GM19239 (cell line): Measurements from ENCODE around the gene SPAG16.
"Not testable (repeated sequence)": the region's sequence is repeated elsewhere in the genome, so short reads cannot be mapped to it uniquely, and the experiment has no call there.

Experiments used
- DNase-seq: peaks from one replicate; pipeline ENCODE4 v3.0.0; 2011; ENCODE audit warnings: low spot score; ENCODE audit not compliant: insufficient read length
- FAIRE-seq: peaks from 2 replicates; lab custom pipeline; 2011; peaks lifted over from hg19 to GRCh38; lab: Jason Lieb, UNC

The SPAG16 gene

DNA sequence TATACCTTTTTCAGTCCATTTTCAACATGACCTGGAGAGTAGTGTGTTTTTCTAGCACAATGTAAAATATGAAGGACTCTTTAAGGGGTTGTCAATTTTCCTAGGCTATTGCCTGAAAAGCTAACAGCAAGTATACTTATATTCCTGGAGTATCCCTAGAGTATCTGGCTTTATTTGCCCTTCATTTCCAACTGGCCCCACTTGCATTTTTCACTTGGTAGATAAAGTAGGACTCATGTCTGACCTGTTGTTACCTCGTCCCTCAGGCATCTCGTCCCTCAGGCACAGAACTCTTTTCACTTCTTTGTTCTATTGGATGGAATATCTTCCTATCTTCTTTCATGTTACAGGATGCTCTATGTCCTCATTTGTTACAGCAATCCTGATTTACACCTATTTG lies 69.2 kb downstream of the SPAG16 start:
- FAIRE-seq (no peak), DNase-seq (no peak)

DNA sequence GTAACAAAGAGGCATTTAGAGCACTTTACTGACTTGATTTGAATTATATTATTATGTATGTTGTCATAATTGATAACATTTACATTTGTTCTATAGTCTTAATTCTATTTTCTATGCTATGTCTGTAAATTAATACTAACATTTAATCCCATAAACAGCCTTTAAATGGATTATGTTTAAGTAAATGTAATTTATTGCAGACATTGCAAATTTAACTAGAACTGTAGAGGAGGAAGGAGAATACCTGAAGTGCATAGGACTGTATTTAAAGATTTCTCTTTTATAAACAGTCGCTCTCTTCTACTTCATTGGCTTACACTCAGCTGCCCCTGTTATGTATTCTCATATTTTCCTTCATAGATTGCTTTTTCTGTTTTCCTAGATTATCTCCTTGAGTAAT lies 92.4 kb downstream of the SPAG16 start:
- DNase-seq, result no peak
- FAIRE-seq, result no peak

DNA sequence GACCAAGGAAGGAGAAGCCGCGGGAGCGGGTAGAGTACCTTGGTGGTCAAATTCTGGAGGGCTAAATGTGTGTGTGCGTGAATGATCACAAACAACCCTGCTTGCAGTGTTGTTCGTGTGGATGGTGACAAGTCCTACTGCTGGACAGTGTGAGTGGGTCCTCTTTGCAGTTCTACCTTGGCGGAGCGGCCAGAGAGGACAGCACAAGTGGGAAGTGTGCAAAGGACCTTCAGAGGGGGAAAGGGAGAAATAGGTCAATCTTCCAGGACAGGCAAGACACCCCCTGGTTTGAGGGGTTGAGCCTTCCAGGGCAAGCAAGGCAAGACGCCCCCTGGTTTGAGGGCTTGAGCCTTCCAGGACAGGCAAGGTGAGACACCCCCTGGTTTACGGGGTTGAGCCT lies 122.8 kb downstream of the SPAG16 start:
- not testable (repeated sequence) for DNase-seq, FAIRE-seq

DNA sequence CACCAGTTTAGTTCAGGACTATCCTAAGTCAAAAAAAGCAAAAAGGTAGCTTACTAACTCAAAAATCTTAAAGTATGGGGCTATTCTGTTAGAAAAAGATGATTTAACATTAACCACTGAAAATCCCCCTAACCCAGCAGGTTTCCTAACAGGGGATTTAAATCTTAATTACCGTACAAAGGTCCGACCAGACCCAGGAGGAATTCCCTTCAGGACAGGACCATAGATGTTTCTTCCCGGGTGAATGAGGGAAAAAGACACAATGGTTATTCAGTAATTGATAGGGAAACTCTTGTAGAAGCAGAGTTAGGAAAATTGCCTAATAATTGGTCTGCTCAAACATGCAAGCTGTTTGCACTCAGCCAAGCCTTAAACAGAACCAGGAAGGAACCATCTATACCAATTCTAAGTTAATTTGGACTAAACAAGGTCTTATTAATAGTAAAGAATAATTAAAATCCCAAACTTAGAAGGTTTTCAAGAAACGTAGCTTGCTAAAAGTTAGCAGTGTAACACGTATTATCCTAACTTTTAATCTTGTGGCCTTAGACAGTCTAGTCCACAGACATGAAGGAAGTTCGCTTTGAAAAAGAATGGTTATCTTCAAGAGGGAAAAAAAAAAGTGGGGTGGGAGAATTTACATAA lies 124.3 kb downstream of the SPAG16 start:
- FAIRE-seq, DNase-seq: not testable (repeated sequence)

DNA sequence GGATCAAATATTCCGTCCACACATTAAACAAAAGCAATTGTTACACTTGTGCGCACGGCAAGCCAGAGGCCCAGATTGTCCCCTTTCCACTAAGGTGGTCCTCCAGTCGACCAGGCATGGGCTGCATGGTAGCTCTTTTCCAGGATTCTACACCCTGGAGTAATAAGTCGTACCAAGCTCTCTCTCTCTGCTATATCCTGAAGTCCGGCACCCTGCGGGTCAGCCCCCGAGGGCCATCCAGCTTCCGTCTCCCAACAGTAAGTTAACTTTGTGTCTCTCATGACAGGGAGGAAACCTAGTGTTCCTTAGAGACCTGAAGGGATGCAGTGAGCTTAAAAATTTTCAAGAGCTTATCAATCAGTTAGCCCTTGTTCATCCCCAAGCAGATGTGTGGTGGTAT lies 126.4 kb downstream of the SPAG16 start:
- FAIRE-seq, DNase-seq: not testable (repeated sequence)

DNA sequence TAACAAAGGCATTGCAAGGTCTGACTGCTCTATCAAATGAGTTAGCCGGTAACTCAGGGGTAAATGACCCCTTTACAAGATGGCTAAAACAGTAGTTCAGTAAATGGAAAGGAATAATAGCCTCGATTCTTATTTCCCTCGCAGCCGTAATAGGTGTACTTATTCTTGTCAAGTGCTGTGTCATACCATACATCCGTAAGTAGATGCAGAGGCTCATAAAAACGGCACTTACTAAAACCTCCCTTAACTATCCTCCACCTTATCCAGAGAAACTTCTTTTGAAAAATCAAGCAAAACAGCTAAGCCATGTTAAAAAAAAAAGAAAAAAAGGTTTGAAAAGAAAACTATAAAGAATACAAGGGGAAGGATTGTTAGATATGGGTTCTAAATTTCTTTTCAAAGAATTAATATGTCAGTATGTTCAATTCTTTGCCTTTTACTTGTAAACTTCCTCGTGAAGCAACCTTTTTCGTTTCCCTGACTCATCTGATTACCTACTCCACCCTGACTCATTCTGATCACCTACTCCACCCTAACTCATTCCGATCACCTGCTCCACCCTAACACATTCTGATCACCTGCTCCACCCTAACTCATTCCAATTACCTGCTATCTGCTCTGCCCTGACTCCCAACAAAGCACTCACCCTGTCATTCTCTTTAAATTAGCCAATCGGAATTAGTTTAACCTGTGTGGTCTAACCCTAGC lies 127.5 kb downstream of the SPAG16 start:
- FAIRE-seq (no peak), DNase-seq (no peak)

DNA sequence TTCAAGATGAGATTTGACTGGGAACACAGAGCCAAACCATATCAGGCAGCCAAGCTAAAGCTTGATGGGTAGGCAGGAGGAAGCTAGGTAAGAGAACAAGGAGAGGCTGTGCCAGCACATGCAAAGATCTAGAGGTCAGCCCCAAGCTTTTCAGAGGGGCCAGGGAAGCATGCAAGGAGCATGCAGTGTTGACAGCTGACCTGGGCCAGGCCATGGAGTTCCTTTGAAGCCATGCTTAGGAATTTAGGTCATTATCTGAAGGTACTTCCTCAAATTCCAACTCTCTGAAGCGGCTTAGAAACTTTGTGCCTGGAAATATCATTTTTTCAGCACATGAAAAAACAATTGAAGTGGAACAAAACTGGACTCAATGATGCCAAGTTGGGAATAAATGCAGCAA lies 130.8 kb downstream of the SPAG16 start:
- FAIRE-seq, result no peak
- no peak for DNase-seq

DNA sequence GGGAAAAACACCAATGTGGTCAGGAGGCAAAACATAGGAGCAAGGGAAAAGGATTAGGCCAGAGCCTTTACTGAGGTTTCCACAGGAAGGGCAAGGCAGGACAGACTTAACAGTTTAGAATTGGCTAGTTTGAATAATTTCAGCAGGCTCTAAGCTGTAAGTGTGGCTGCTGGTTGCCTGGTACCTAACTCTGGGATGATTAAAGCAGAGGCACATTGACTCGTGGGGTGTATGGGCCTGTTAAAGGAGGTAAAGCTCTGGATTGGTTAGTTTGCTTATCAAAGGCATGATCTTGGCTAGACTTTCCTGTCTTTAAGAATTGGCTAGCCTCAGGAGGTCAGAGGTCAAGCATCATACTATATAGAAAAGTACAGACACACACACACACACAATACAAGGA lies 132.6 kb downstream of the SPAG16 start:
- no peak for DNase-seq
- no peak for FAIRE-seq

DNA sequence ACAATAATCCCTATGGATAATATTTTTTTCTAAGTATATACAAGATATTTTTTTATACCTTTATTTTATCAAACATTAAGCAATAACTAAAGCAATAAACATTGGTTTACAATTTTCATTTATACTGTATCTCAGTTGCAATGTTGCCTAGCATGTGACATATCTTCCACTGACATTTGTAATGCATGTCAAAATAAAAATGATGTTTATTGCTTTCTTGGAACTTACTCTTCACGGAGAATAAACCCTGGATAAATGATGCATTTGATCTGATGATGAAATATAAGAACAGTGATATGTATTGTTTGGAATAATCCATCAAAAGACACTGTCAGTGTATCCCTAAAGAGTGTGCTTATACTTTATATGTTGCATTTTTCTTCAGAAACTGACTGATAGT lies 135.7 kb downstream of the SPAG16 start:
- no peak for DNase-seq
- no peak for FAIRE-seq

DNA sequence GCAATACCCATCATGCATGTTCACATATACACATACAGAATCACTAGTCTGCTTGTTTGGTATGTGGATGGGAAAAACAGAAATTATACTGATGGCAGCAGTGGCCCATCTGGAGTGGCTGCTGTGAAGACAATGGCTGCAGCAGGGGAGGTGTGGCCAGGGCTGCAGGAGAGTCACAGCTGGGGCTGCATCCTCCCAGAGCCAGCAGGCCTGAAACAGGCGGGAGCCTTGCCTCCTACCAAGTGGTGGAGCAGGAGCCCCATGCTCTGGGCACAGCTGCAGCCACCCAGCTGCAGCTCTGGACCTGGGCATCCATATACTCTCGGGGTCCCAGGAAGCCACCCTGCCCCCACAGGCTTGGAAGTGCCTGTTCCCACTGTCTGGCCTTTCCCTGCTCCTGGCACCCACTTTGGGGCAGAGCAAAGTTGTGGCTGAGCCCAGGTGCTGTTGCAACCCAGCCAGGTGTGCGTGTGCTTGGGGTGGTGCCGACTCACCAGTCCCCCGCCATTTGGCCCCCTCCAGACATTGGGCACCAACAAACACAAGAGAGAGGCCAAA lies 136.6 kb downstream of the SPAG16 start:
- FAIRE-seq (no peak), DNase-seq (no peak)

DNA sequence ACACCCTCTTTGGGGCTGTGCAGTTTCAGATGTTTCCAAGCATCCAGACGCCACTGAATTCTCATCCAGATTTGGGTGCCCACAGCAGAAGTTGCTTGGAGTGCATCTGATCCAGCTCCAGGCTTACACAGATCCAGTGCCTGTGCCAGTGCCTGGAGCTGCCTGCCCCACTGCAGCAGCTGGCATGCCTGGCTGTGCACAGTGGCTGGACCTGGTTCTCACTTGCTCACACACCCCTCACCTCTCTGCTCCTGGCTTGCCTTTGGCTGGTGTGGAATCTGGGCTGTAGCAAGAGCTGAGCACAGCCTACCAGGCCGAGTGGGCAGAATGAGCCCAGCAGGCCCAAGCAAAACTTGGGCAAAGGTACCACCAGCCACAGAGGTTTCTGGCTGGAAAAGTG lies 137.9 kb downstream of the SPAG16 start:
- DNase-seq, result no peak
- no peak for FAIRE-seq

DNA sequence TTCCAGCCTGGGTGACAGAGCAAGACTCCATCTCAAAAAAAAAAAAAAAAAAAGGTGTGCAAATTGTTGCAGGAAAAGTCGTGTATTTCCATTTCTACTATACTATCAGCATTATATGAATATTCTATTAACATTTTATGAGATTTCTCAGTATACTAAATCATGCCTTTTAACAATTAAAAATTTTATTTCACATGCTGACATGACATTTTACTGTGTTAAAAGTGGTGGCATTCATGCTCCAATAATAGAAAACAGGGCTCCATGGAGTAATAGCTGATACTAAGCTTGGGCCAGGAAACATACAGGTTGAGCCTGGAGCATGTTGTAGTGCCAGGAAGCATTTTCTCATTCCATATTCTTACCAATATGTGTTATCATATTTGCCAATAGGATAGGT lies 141.4 kb downstream of the SPAG16 start:
- no peak for DNase-seq
- no peak for FAIRE-seq

DNA sequence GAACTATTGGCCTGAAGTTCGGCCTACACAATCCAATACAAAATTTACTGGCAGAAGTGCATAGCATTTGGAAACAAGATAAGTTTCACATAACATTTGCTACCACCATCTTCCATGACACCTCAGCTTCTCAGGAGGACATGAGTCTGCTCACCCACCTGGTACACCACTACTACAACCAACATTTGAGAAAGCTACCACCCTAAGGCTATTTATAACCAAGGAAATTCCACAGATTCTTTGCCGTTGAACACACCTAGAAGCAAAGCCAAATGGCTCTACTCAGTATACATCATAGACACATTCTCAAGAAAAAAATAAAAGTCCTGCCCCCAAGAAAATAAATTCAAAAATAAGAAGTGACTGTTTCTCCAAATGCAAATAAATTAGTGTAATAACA lies 145.3 kb downstream of the SPAG16 start:
- no peak for FAIRE-seq

DNA sequence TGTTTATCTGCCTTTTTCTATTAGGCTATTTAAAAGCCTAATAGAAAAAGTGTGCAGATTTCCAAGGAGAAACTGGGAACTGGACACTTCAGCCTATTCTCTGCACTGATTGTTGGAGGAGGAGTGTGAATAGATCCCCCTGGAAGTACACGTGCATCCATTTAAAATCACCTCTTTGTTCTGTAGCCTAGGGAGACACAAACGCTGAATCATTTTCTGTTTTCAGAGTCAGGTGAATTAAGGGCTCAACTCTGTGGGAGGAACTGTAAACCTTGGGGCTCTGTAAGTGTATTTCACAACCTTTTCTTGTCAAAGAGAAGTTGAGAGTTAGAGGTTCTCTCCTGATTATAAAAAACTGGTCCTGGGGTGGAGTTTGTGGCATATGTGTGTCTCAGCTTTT lies 159.7 kb downstream of the SPAG16 start:
- DNase-seq (no peak), FAIRE-seq (no peak)

More for the DNA sequence above, 145.3 kb downstream of the SPAG16 start:
- DNase-seq, result no peak

DNA sequence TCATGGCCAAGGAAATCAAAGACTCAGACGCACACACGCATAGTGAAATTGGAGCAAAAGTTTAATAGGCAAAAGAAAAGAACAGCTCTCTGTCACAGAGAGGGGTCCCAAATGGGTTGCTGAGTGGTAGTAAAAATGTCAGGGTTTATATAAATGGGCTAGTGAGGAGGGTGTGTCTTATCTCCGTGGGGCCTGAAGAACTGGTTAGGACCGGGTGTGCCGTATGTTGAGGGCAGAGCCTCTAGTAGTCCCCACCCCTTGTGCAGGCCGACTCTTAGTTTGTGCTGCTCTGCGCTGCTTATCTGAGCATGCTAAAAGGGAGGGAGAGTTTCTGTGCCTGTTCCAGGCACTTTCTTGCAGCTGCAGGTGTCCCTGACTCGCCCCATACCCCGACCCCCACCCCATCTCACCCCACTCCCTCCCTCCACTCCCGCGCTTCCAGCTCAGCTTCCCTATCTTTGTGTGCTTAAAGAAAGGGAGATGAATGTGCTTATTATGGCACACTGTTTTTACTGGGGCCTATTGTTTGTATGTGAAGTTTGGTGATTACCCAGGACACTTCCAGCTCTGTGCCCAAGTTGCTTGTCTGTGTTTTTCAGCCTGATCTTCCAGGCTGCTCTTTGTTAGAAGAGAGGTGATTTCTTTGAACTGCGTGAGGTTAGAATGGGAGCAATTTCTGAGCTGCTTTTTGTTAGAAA lies 167.4 kb downstream of the SPAG16 start:
- FAIRE-seq (no peak), DNase-seq (no peak)

DNA sequence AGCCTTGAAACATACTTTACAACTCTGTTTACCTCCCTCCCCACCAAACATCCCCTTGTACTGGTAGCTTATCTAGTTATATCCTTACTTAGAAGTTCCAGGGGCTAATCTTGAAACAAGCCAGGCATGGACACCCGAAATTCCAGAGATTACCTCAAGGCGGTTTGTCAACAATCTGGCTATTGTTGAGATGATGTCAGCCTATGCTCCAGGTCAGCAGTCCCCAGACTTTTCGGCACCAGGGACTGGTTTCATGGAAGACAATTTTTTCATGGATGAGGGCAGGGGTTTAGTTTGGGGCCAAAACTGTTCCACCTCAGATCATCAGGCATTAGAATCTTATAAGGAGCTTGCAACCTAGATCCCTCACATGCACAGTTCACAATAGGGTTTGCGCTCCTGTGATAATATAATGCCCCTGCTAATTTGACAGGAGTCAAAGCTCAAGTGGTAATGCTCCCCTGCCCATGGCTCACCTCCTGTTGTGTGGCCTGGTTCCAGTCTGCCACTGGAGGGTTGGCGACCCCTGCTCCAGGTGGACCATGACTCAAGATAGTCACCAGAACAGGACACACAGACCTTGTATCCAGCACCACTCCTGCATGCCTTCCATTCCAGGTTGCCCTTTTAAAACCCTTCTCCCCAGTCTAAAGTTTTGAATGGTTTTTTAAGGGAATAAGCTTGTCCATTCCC lies 171.2 kb downstream of the SPAG16 start:
- FAIRE-seq, result no peak

DNA sequence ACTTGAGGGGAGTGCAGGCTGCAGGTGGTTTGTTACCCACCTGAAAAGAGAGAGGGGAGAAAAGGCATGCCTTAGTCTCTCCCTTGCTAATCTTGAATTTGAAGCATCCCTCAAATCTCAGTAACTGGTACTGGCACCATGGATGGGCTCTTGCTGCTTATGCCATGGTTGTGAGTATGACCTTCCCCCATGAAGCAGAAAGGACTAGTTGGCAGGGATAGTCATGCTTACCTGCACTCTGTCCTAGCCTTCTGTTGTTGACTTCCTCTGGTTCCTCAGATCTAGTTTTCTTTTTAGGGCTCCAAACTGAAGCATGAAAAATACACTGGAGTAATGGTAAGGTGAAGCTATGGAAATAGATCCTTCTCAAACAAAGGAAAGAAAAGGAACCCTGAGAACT lies 191.2 kb downstream of the SPAG16 start:
- DNase-seq (no peak), FAIRE-seq (no peak)

More for the DNA sequence above, 171.2 kb downstream of the SPAG16 start:
- DNase-seq, result no peak

DNA sequence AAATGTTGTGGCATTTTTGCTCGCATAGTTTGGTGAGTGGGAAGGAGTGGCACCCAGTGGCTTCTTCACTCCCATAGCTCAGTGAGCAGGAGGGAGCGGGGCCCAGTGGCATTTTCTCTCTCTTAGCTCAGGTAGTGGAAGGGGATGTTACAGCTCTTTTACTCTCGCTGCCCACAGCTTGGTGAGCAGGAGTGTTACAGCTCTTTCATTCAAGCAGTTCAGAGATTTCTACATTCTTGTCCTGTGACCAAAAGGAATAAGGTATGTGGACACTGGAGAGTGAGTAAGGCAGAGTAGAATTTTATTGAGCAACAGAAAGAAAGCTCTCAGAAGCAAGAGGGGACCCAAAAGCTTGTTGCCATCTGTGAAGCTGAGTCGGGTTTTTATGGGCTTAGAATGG lies 192.4 kb downstream of the SPAG16 start:
- DNase-seq, result no peak
- no peak for FAIRE-seq

DNA sequence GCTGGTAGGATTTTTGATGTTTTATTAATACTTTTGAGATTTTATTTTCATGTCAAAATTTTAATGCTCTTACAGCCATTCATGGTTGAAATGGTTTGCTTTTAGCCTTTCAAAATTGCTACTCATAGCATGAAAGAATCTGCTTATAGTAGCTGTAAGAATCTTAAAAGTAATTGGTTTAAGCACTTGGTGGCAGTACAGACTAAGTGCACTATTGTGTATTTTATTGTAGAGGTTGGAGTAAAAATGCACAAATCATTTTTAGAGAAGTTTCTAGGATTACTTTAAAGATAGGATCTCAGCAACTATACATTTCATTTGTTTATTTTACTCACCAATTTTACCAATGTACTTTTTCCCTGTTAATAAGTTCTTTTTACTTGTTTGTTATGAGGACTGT lies 205.8 kb downstream of the SPAG16 start:
- DNase-seq (no peak), FAIRE-seq (no peak)

DNA sequence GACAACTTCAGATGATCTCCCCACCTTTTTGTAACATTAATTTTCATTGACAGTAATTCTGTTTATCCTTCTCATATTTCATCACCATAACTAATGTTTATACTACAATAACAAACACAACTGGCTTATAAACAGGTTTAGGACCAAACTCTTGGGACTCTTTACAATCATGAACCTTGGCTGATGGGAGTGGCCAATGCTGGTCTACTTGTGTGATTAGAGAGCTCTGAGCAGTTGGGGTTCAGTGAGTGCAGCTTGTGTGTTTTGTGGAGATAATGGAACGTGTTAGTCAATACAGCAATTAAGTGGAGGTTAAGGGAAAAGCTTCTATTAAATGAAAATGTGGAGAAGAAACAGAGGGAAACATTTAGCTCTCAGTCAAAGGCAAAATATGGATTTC lies 207.1 kb downstream of the SPAG16 start:
- FAIRE-seq (no peak), DNase-seq (no peak)

DNA sequence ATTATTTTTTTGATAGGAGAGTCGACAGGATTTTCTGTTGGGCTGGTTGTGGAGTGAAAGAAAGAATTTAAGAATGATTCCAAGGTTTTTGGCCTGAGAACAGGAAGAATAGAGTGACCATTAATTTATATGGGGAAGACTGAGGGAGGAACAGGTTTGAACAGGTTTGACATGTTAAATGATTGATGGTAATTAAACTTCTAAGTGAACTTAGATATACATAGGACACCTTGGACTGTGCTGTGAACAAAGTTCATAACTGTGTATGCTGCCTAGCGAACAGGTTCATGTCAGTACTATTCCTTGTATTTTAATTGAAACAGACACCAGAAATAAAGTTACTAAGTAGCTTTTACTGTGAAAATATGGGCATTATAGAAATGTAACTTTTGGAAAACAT lies 212.0 kb downstream of the SPAG16 start:
- FAIRE-seq, result no peak
- no peak for DNase-seq
